Endothelial cell of umbilical vein (primary cell): ENCODE results near the gene SPIN4. TPM values are rescaled to one million over a fixed set of nuclear protein-coding genes. Genes with fewer than 3 reads are reported as not detected.

ENCODE experiments used
- BruUV-seq: library from RNA; stranded (reverse); fragments of 400-500 nt; replicated peaks from 2 replicates; lab custom pipeline; 2021; lab: Mats Ljungman, UMichigan
- CTCF ChIA-PET: fragments of 300-600, 350-600 bp; sonication (Branson Sonifier 250); formaldehyde crosslinking; loops from one replicate; lab custom pipeline; 2021; ENCODE audit warnings: antibody characterized with exemption, inconsistent platforms; lab: Charles Lee
- POLR2A ChIA-PET: fragments of 300-600, 350-600 bp; sonication (Branson Sonifier 250); formaldehyde crosslinking; loops from one replicate; lab custom pipeline; 2021; ENCODE audit warnings: antibody characterized with exemption, inconsistent platforms; lab: Charles Lee
- DNase-seq: peaks from one replicate; pipeline ENCODE4 v3.0.0-alpha.2; 2011; ENCODE audit warnings: low read depth, low spot score
- FAIRE-seq: peaks from 2 replicates; lab custom pipeline; 2011; peaks lifted over from hg19 to GRCh38; lab: Jason Lieb, UNC
- H2AFZ ChIP-seq: 2 replicates; pipeline ENCODE4 v1.6.0; 2012; ENCODE audit warnings: low read depth, low read length, control low read depth, inconsistent platforms
- H3K27ac ChIP-seq: 2 replicates; pipeline ENCODE4 v1.5.1; 2011; ENCODE audit warnings: low read depth, mild to moderate bottlenecking, control low read depth, low read length, moderate library complexity; ENCODE audit not compliant: insufficient read depth
- H3K27me3 ChIP-seq, 2 experiments: 2 replicates each; pipeline versions ENCODE4 v1.6.0 to v1.6.1; 2011; ENCODE audit warnings: low read length in 2 of 2, mixed read lengths in 1 of 2; ENCODE audit not compliant: control insufficient read depth in 2 of 2, insufficient read depth in 2 of 2
- H3K36me3 ChIP-seq, 2 experiments: 2 replicates in 1 of 2; 3 replicates in 1 of 2; pipeline ENCODE4 v1.5.1; 2011; ENCODE audit warnings: low read length in 2 of 2, mild to moderate bottlenecking in 1 of 2, moderate library complexity in 1 of 2; ENCODE audit not compliant: control insufficient read depth in 2 of 2, insufficient read depth in 2 of 2; ENCODE audit errors: extremely low read depth in 1 of 2
- H3K4me1 ChIP-seq: 3 replicates; pipeline ENCODE4 v1.5.1; 2011; ENCODE audit warnings: mild to moderate bottlenecking, low read length; ENCODE audit not compliant: control insufficient read depth, insufficient read depth; ENCODE audit errors: extremely low read depth
- H3K4me2 ChIP-seq: 2 replicates; pipeline ENCODE4 v1.6.1; 2011; ENCODE audit warnings: low read length, control low read depth, mixed read lengths; ENCODE audit not compliant: insufficient read depth
- H3K4me3 ChIP-seq, 3 experiments: fragments of 200-600 bp in 1 of 3; sonication (generic), shearing (Covaris generic) in 1 of 3; replicated peaks in 1 of 3; 2 replicates each; pipeline ENCODE4 v1.5.1; 2011 to 2016; ENCODE audit warnings: control low read depth in 3 of 3, low read length in 3 of 3, mild to moderate bottlenecking in 2 of 3, inconsistent platforms in 1 of 3, low read depth in 1 of 3, moderate library complexity in 1 of 3; ENCODE audit not compliant: insufficient read depth in 1 of 3
- H3K79me2 ChIP-seq: 2 replicates; pipeline ENCODE4 v1.6.0; 2012; ENCODE audit warnings: low read length, inconsistent platforms; ENCODE audit not compliant: control insufficient read depth, insufficient read depth
- H3K9ac ChIP-seq: replicated peaks from 2 replicates; pipeline ENCODE3; 2011; ENCODE audit warnings: low read length, control low read depth; ENCODE audit not compliant: insufficient read depth; ENCODE audit errors: extremely low read depth
- H3K9me1 ChIP-seq: replicated peaks from 3 replicates; pipeline ENCODE4 v1.6.0; 2011; ENCODE audit warnings: mild to moderate bottlenecking, low read length; ENCODE audit not compliant: control insufficient read depth, insufficient read depth; ENCODE audit errors: extremely low read depth
- H3K9me3 ChIP-seq: replicated peaks from 2 replicates; pipeline ENCODE4 v1.5.1; 2012; ENCODE audit warnings: low read length, inconsistent platforms; ENCODE audit not compliant: control insufficient read depth, insufficient read depth
- H4K20me1 ChIP-seq: replicated peaks from 2 replicates; pipeline ENCODE3; 2011; ENCODE audit warnings: mild to moderate bottlenecking, low read length; ENCODE audit not compliant: control insufficient read depth, insufficient read depth; ENCODE audit errors: extremely low read depth
- CTCF ChIP-seq, 2 donors: IDR thresholded peaks; 1 replicate in 1 of 2; 2 replicates in 1 of 2; pipeline ENCODE4 v1.5.1; 2011; ENCODE audit warnings: low read length in 2 of 2, mild to moderate bottlenecking in 2 of 2, moderate library complexity in 2 of 2, control low read depth in 1 of 2, inconsistent platforms in 1 of 2, low read depth in 1 of 2; ENCODE audit not compliant: insufficient read depth in 1 of 2; ENCODE audit errors: extremely low read depth in 1 of 2
- EZH2 ChIP-seq: IDR thresholded peaks from 2 replicates; pipeline ENCODE4 v1.6.1; 2012; ENCODE audit warnings: borderline replicate concordance, low read depth, mild to moderate bottlenecking, moderate library complexity, low read length, inconsistent platforms; ENCODE audit not compliant: severe bottlenecking
- FOS ChIP-seq: IDR thresholded peaks from 2 replicates; pipeline ENCODE4 v1.6.1; 2011; ENCODE audit warnings: mild to moderate bottlenecking, low read length, moderate library complexity, borderline replicate concordance; ENCODE audit not compliant: insufficient read depth
- GATA2 ChIP-seq: IDR thresholded peaks from 2 replicates; pipeline ENCODE4 v1.7.0; 2011; ENCODE audit warnings: low read depth, mild to moderate bottlenecking, moderate library complexity, mixed read lengths, low read length; ENCODE audit not compliant: insufficient read length, insufficient read depth
- JUN ChIP-seq: IDR thresholded peaks from 2 replicates; pipeline ENCODE4 v1.6.1; 2011; ENCODE audit warnings: borderline replicate concordance, low read depth; ENCODE audit not compliant: insufficient read length, insufficient read depth
- MAX ChIP-seq: IDR thresholded peaks from 2 replicates; pipeline ENCODE4 v1.6.1; 2011; ENCODE audit not compliant: insufficient read depth, insufficient read length
- MYC ChIP-seq: IDR thresholded peaks from one replicate; pipeline ENCODE4 v1.6.1; 2011; ENCODE audit warnings: mild to moderate bottlenecking, low read depth, low read length
- POLR2A ChIP-seq: IDR thresholded peaks from 2 replicates; pipeline ENCODE4 v1.6.1; 2012; ENCODE audit warnings: low read depth, mild to moderate bottlenecking, control low read depth, low read length
- POLR2AphosphoS5 ChIP-seq: IDR thresholded peaks from 2 replicates; pipeline ENCODE4 v1.6.1; 2012; ENCODE audit warnings: low read depth, mild to moderate bottlenecking, control low read depth, low read length, moderate library complexity; ENCODE audit not compliant: insufficient read depth
- dilution Hi-C: fragments of 300-500 bp; cut with MboI; formaldehyde crosslinking; loops from one replicate; pipeline ENCODE4 v1.15.0; 2019; ENCODE audit warnings: low sequenced_read_pairs; ENCODE audit not compliant: extremely low pct_ligation_motif_present
- intact Hi-C: fragments of 100-400 bp; cut with micrococcal nuclease; formaldehyde crosslinking; loops from one replicate; pipeline ENCODE4 v1.10.0; 2022
- polyA plus RNA-seq, 4 experiments: library from polyadenylated mRNA; depleted of rRNA in 3 of 4; stranded (reverse) in 3 of 4; unstranded in 1 of 4; fragments of >200 nt; gene quantifications; 2 replicates each; pipeline versions ENCODE4 v1.2.1 to v1.2.3, GENCODE V29; 2011 to 2012; ENCODE audit warnings: missing spikeins in 1 of 4
- total RNA-seq: library from RNA; stranded (reverse); gene quantifications from 2 replicates; pipeline ENCODE4 v1.2.3, GENCODE V29; 2021

Gene SPIN4
- total and polyA plus RNA-seq, 2 donors (not counting 3 experiments of a cell fraction or from before 2014, with no cell fraction given): 4.4 to 7.5 TPM

GRCh38 chrX:63361494-63361893 lies 10.4 kb upstream of the SPIN4 start:
- Histone ChIP-seq H4K20me1 (no peaks in the 10 kb centered on the region), H3K9ac (no peak overlapping the region), H3K9me1 (no peaks in the 10 kb centered on the region), H3K4me3 (no peak overlapping the region), H2AFZ (no peak overlapping the region), H3K4me1 (no peaks in the 10 kb centered on the region), H3K9me3 (no peaks in the 10 kb centered on the region), H3K4me2 (no peak overlapping the region), H3K27me3 (no peaks in the 10 kb centered on the region), H3K79me2 (no peaks in the 10 kb centered on the region), H3K27ac (no peak overlapping the region), H3K36me3 (no peaks in the 10 kb centered on the region)
- dilution Hi-C loops: no loop called here
- TF ChIP-seq GATA2 (no peak), POLR2AphosphoS5 (no peak), FOS (no peak), POLR2A (no peak), MYC (no peak), EZH2 (no peak), JUN (no peak), MAX (no peak), CTCF (IDR thresholded peaks at IDR 0.05; ENCODE audit: extremely low read depth in 1 of 2, insufficient read depth in 1 of 2, low read depth in 1 of 2, low read length in 2 of 2) (no peak)
- intact Hi-C loops: no loop called here
- CTCF ChIA-PET: no interaction called here
- BruUV-seq: no TSS peak
- POLR2A ChIA-PET: no interaction called here
- DNase-seq: no peak
- FAIRE-seq: no peak
